ENCODE data around the gene MAP2.

MAP2 gene

DNA sequence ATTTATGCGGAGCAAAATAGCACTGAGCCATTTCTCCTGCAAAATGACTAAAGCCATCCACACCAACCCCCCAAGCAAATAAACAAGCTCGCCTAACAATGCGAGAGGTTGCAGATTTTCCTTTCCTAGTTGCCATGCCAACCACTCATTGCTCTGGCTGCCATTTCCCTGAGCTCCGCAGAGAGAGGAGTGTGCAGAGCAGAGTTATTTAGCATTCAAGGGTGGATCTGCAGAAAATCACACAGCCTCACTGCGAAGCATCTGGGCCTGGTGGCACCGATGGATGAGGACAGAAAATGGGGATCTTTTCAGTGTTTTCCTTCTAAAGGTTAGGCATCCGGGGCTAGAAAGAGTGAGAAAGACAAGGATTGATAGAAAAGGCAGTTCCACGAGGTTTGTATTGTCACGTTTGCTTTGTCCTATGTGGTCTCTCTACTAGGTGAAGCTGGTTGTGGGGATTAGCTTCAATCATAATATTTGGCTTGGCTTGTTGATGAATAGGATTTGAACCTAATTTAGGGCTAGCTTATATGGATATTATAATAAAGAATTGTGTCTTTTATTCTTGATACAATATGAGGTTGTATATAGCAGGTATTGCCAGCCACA lies 237.5 kb downstream of the MAP2 start:
- DNase-seq, result no peak

DNA sequence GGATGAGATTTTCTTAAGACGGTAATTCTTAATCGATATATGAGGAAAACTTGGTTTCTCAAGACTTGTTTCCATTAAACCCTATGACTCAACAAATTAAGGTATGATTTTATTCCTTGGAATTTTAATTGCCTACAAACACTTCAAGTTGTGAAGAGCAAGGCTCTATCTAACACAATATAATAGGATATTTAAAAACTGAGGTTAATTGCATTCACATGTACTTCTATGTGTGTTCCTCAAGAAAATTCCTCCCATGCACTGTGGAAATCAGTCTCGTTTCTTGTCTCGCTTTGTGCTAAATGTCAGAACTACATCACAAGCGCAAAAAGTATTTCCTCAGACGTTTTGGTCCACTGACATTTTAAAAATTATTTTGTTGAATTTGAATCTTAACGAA lies 238.2 kb downstream of the MAP2 start:
- DNase-seq, result no peak

DNA sequence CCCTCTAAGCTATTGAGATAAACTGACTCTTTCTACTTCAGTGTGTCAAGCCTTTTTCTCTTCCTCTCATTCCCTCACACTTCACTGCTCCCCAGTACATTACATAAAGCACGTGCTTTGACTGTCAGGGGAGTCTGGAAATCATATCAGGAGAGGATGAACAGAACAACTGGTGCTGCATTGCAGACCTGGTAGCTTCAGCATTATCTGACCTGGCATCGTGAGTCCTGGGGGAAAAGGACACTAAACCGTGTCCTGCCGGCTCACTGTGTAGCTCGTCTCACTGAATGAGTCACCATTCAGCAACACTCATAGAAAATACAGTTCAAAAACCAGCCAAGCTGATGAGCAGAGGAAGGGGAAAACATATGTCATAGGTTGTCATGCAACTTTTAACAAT lies 239.3 kb downstream of the MAP2 start:
- peak; percentile 27 for DNase-seq

DNA sequence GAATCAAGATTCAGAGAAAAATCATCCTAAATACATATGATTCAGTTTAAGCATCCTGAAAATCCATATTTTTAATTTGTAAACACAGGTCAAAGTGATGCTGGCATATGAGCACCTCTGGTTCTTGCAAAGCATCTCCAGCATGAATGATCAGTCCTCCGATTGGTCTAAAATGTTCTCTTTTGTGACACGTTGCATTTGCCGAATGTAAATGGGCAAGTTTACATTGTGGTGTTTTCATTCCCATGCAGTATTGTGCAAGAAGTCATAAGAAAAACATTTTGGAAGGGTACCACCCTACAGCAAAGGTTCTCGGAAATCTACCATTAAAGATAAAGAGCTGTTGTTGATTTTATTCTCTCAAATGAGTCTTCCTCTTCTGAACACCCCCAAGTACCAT lies 239.8 kb downstream of the MAP2 start:
- no peak for DNase-seq

DNA sequence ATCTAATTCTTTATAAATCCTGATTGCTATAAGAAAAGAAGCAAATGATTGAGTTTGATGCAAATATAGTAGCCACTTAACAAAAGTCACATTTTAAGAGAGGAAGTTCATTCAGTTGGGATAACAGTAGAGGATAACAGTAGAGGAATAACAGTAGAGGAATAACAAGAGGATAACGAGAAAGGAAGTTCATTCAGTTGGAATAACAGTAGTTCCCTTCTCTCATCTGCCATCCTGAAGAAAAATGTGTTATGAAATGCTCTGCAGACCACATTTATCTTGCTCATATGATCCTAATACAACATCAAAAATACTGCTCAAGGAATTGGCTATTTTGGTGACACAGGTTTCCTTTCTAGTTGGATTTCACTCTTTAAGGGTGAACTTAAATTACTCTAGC lies 242.4 kb downstream of the MAP2 start:
- no peak for DNase-seq

DNA sequence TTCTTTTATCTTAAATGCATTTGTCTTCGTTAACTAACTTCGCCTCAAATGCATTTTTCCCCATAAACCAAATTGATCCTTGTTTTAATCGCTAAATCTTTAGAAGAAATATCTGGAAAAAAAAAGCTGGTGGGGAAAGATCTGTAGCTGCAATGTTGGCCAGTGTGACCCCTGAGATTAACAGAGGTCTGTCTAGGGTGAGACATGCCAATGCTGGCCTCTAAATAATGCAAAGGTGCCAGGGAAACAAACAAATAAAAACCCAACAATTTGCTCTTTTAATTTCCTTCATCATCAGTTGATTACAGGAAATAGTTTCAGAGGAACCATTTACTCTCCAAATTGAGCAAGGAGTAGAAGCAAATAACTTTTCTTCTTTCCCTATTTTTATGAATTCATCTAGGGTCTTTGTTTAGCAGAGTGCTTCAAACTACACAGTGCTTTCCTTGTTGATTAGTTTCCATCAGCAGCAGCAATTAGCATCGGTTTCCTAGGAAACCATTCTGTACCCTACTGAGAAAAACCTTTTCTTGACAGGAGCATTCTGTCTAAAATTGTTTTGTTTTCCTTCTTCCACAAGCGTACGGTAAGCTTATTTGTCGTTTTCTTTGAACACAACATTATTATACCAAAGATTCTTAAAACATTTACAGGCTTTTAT lies 247.3 kb downstream of the MAP2 start:
- no peak for DNase-seq

DNA sequence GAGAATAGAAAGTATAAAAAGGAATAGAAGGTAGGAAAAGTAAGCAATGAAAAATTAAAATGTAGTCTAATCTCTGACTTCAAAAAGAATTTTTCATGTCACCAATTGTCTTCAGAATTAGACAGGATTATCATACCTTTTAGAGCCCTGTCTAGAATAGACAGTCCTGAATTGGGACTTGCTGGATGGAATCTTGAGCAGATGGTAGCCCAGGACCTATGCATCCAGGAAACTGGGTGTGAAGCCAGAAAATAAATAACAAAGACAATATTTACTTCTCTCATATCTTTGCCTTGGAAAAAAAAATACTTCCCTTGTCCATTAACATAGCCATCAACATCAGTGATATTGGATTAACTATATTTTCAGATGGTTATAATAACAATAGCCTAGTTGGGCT lies 250.0 kb downstream of the MAP2 start:
- no peak for DNase-seq

DNA sequence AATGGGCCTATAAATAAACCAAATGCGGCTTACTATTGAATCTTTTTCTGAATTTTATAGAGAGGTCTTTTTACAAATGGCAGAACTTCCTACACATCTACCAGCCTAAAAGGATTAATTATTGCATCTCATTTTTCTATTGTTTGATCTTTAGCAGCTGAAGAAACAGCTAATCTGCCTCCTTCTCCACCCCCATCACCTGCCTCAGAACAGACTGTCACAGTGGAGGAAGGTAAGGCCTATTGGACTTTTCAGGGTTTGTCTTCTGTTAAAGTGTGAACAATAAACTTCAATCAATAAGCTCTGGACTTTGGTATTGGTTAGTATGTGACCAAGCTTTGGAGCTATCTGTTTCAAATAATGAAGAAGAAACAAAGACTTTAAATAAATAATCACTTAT lies 256.7 kb downstream of the MAP2 start:
- no peak for DNase-seq

DNA sequence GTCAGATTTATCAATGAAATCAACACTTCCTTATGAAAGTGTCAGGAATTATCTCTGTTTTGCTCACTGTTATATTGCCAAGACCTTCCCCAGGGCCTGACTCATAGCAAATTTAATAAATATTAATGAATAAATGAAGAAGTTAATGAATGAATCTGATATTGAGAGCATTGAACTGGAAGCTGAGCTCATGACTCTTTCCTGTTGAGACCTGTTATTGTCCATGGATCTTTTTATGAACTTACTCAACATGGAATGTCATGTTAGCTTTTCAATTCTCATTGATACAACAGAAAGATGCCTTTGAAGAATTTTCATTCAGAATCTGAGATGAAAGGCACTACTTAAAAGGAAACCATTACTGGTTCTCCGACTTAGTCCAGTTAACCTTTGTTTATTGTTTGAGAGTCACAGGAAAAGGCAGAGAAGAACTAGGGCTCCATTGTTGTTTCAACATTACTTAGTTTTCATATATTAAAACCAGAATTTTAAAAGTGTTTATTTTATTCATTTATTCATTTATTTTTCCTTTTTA lies 257.4 kb downstream of the MAP2 start:
- no peak for DNase-seq

- no peak for DNase-seq
Observed at GRCh38 chr2:209682646-209683045, 258.8 kb downstream of the MAP2 start.

DNA sequence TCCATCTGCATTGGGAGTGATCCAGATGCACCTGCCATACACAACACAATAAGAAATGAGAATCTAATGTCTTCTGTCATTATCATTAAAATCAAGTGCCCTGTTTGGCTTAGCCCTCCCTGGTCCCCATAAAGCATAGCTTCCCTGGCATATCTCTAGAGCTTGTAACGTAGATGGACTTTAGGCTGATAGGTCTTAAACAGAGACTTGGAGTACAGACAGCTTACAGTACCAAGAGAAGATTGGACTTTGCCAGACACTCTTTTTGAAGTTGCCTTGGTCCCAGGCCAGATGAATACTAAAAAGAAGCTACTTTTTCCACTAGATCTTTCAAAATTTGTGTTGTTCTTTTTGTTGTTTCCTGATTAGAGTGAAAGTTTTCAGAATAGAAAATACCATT lies 261.5 kb downstream of the MAP2 start:
- no peak for DNase-seq

GRCh38 chr2:209685963-209686362 lies 262.1 kb downstream of the MAP2 start:
- no peak for DNase-seq

DNA sequence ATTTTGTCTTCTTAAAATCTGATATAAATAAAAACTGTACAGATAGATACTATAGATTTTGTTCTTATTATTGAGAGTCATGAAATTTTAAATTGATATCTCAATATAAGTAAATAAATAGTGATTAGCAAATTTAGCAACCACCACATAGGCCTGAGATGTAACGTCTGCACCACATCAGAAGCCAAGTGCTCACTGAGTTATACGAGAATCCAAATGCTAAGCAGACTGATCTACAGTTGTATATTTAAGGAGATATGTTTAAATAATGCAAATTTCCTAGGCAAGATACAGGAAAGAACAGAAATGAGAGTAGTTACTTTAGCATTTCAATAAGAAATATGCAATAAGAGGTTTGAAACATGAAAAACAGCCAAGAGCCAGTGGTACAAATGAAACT lies 262.6 kb downstream of the MAP2 start:
- DNase-seq, result no peak

DNA sequence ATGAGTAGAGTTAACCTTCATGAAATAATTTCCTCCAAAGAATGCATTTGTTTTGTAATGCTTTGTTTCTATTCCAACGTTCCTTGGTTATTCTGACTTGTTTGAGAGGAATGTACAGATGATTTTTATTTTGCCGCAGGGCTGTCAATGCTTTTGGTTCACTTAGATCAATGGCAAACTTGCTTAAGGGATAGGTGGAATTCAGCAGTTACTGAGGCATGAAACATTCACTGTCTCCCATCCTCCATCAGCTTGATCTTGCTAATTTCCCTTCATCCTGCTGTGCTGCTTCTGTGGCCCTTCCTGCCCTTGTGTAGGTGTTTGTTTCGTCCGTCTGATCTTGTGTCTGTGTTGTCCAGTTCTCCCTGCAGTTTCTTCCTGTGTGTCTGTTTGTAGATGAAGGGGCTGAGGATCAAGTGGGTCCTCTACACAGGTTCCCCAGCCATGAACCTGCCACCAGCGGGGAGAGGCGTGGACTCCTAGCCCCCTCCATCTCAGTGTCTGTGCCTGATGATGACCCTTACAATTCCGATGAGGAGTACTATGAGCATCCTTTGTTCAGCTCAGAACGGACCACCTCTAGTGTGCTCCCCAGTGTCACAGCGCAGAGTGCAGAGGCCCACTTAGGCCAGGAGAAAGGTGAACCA lies 263.6 kb downstream of the MAP2 start:
- peak; percentile 5 for DNase-seq

GRCh38 chr2:209688385-209688784 lies 264.5 kb downstream of the MAP2 start:
- no peak for DNase-seq

DNA sequence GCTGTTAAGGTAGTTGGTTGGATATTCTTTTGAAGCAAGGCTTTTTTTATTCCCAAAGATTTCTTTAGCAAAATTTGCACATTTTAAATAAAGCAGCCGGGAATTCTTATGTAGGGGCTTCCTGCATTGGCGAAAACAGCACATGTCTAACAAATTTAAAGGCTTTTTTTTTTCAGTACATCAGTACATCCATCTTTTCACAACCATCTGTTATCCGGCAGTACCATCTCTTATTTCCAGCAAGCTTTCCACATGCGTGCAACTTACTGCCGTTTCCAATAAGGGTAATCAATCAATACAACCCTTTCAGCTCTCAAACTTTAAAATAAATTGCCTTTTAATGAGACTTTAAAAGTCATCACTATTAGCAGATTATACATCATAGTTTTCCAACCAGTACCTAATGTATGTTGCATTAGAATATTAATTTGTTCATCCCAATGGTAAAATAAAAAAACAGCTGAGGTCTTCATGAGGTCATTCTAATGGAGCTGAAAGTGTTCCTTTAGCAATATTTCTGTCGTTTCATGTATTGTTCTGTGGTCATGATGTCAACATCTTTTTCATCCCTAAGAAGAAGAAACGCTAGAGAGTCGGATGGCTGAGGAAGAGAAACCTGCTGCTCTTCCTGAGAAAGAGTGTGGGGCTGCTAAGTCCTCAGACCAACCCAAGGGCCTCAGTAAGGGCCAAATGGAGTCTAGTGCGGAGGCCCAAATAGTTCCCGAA lies 266.3 kb downstream of the MAP2 start:
- DNase-seq, result no peak

DNA sequence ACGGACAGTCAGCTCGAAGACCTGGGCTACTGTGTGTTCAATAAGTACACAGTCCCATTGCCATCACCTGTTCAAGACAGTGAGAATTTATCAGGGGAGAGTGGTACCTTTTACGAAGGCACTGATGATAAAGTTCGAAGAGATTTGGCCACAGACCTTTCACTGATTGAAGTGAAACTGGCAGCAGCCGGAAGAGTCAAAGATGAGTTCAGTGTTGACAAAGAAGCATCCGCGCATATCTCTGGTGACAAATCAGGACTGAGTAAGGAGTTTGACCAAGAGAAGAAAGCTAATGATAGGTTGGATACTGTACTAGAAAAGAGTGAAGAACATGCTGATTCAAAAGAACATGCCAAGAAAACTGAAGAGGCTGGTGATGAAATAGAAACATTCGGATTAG lies 270.9 kb downstream of the MAP2 start:
- no peak for DNase-seq

DNA sequence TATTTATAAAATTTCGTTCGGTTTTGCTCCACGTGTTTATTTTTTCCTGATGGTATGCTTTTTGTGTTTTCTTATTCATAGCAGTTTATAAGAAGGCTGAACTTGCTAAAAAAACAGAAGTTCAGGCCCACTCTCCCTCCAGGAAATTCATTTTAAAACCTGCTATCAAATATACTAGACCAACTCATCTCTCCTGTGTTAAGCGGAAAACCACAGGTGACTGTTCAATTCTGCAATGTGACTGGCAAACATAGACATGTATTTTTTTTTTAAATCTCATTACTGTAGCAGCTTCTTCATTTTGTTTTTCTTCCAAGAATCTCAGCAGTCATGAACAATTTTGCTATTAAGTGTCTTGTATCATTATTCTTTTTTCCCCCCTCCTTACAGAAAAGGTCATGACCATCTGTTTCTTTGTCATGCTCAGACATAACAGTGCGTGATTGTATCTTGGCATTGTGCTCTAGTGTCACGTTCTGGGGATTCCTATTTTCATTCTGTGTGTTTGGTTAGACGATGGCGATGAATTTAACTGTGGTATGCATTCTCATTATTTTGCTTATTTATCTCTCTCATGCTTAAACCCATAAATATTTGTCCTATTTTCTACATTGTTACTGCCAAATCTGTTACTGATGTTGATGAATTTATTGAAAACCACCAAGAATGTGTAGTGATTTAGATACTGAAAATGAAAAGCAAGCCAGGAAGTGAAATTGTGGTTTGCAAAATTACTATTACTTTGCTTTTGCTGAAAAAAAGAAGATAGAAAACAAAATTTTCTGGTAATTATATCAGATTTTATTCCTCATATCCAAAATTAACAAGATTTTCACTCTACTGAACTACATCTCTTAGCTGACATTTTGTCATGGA lies 273.2 kb downstream of the MAP2 start:
- no peak for DNase-seq

GRCh38 chr2:209702775-209703174 lies 278.9 kb downstream of the MAP2 start:
- no peak for DNase-seq

- DNase-seq, result no peak
Observed at GRCh38 chr2:209713219-209713618, 289.4 kb downstream of the MAP2 start.

DNA sequence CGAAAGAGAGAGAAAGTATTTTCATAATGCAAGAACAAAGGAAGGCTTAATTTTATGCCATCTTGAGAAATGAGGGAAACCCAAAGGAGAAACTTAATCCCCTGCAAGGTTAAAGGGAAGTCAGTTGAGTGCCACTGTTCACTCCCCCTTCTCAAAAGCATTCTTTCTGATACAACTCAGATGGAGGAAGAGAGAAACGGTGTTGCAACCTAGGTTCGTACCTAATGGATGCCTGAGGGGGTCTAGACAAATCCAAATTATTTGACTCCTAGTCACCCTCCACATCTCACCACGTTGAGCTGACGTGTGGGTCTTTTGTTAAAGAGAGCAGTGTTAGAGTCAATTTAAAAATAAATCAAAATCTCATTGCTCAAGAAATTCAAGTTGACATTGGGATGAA lies 295.2 kb downstream of the MAP2 start:
- no peak for DNase-seq

GRCh38 chr2:209721497-209721896 lies 297.6 kb downstream of the MAP2 start:
- DNase-seq, result peak; percentile 54

Measured in fibroblast of skin of scalp (primary cell).